SK-N-MC (cell line): ENCODE results near the gene COQ5.

Experiments
- DNase-seq: peaks from one replicate; pipeline ENCODE4 v3.0.0-alpha.2; 2011; ENCODE audit warnings: low read depth, low spot score
- H3K27ac ChIP-seq: fragments of 200-600 bp; sonication (generic); 2 replicates; pipeline ENCODE4 v1.5.1; 2016; ENCODE audit warnings: mixed run types
- H3K36me3 ChIP-seq: fragments of 200-600 bp; sonication (generic); 2 replicates; pipeline ENCODE4 v1.6.1; 2017; ENCODE audit warnings: antibody characterized with exemption, low read length, mixed read lengths; ENCODE audit not compliant: insufficient read depth
- H3K4me3 ChIP-seq: fragments of 200-600 bp; sonication (generic); 2 replicates; pipeline ENCODE4 v1.5.1; 2016
- H3K9ac ChIP-seq: fragments of 200-600 bp; sonication (generic); 2 replicates; pipeline ENCODE4 v1.8.0; 2017; ENCODE audit warnings: mixed run types, mixed read lengths; ENCODE audit not compliant: insufficient read length
- H3K9me3 ChIP-seq: fragments of 200-600 bp; sonication (generic); 2 replicates; pipeline ENCODE4 v1.6.1; 2017; ENCODE audit warnings: low read depth, mild to moderate bottlenecking, antibody characterized with exemption, low read length, moderate library complexity, mixed read lengths
- EZH2 ChIP-seq: fragments of 200-600 bp; sonication (generic); IDR thresholded peaks from one replicate; pipeline ENCODE4 v1.6.1; 2017; ENCODE audit warnings: antibody characterized with exemption
- FOXP2 ChIP-seq: optimal IDR thresholded peaks from 2 replicates; pipeline ENCODE3; 2011; ENCODE audit warnings: mild to moderate bottlenecking, moderate library complexity; ENCODE audit not compliant: insufficient read depth; ENCODE audit errors: extremely low read length, control extremely low read depth
- POLR2AphosphoS5 ChIP-seq: IDR thresholded peaks from 2 replicates; pipeline ENCODE4 v1.6.1; 2012; ENCODE audit warnings: mild to moderate bottlenecking, low read depth, low read length, borderline replicate concordance

Gene COQ5

GRCh38 chr12:120468821-120469449, 60.0 kb downstream of the COQ5 start:
- Histone ChIP-seq H3K36me3 (peaks cover 40% of the 10 kb centered on the region), H3K27ac (peak overlapping the region; percentile 91), H3K4me3 (peak overlapping the region; percentile 96), H3K9ac (peak overlapping the region; percentile 96), H3K9me3 (no peaks in the 10 kb centered on the region)
- no peak for TF ChIP-seq FOXP2
- DNase-seq: no peak

DNA sequence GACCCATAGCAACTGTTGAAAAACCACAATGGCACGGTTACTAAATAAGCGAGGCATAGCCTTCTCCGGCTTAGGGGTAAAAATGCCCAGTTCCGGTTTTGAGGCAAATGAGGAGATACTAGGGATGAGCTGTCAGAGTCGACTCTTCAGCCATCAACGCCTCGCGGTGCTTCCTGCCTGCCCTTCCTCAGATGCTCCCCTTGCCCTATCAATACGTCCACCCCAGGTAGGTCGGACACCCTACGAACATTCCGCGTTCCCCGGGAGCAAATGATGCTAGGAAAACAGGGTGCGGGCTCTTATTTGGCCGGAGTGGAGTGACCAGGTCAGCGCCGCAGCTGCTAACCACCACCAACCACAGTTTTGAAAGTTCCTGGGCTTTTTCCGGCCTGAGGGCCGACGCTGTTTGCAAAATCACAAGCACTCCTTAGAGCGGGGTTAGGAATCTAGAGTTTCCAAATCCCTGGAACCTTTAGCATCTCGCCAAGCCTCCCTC, 60.6 kb downstream of the COQ5 start:
- peaks cover 46% of the 10 kb centered on the region for H3K36me3 ChIP-seq
- TF ChIP-seq FOXP2: no peak
- no peak for TF ChIP-seq POLR2AphosphoS5
- no peak for TF ChIP-seq EZH2
- H3K9me3 ChIP-seq: no peaks in the 10 kb centered on the region
- H3K9ac ChIP-seq: peak overlapping the region; percentile 96
- H3K27ac ChIP-seq: peak overlapping the region; percentile 91
- H3K4me3 ChIP-seq: peak overlapping the region; percentile 96
- no peak for DNase-seq

- peak overlapping the region; percentile 96; the same call in 1 of the 2 replicates for H3K4me3 ChIP-seq
- DNase-seq: no peak
- H3K27ac ChIP-seq: no peak overlapping the region
- peak overlapping the region; percentile 96 for H3K9ac ChIP-seq
- no peak for TF ChIP-seq FOXP2
- TF ChIP-seq POLR2AphosphoS5: no peak
- no peak for TF ChIP-seq EZH2
- H3K36me3 ChIP-seq: peaks cover 54% of the 10 kb centered on the region
- no peaks in the 10 kb centered on the region for H3K9me3 ChIP-seq
Measured at GRCh38 chr12:120467439-120467838, 61.5 kb downstream of the COQ5 start.

- H3K27ac ChIP-seq: 0 out of 2 replicates have a peak overlapping the region, but pooled peaks have one; percentile 17
- H3K4me3 ChIP-seq: no peak overlapping the region
- peaks cover 61% of the 10 kb centered on the region for H3K36me3 ChIP-seq
- no peak overlapping the region for H3K9ac ChIP-seq
- TF ChIP-seq FOXP2: no peak
- no peak for TF ChIP-seq POLR2AphosphoS5
- TF ChIP-seq EZH2: no peak
- no peak for DNase-seq
- H3K9me3 ChIP-seq: no peaks in the 10 kb centered on the region
Measured at GRCh38 chr12:120466560-120467315, 62.2 kb downstream of the COQ5 start.

GRCh38 chr12:120465756-120466155, 63.2 kb downstream of the COQ5 start:
- H3K36me3 ChIP-seq: peaks cover 70% of the 10 kb centered on the region
- DNase-seq: no peak
- no peaks in the 10 kb centered on the region for H3K9me3 ChIP-seq
- H3K9ac ChIP-seq: no peak overlapping the region
- no peak for TF ChIP-seq FOXP2
- TF ChIP-seq EZH2: no peak
- no peak for TF ChIP-seq POLR2AphosphoS5
- no peak overlapping the region for H3K4me3 ChIP-seq
- H3K27ac ChIP-seq: 0 out of 2 replicates have a peak overlapping the region, but pooled peaks have one; percentile 39

GRCh38 chr12:120463712-120464111, 65.2 kb downstream of the COQ5 start:
- H3K4me3 ChIP-seq: no peak overlapping the region
- peaks cover 90% of the 10 kb centered on the region for H3K36me3 ChIP-seq
- DNase-seq: no peak
- TF ChIP-seq POLR2AphosphoS5 (0 out of 2 replicates have a peak, but pooled peaks have one; percentile 7), EZH2 (no peak), FOXP2 (no peak)
- no peak overlapping the region for H3K27ac ChIP-seq
- no peak overlapping the region for H3K9ac ChIP-seq
- H3K9me3 ChIP-seq: no peaks in the 10 kb centered on the region

- peaks cover 96% of the 10 kb centered on the region for H3K36me3 ChIP-seq
- H3K27ac ChIP-seq: no peak overlapping the region
Measured at GRCh38 chr12:120462099-120462640, 66.8 kb downstream of the COQ5 start.

GRCh38 chr12:120460157-120460556, 68.8 kb downstream of the COQ5 start:
- Histone ChIP-seq H3K36me3 (peaks cover 95% of the 10 kb centered on the region), H3K9me3 (no peaks in the 10 kb centered on the region), H3K27ac (no peak overlapping the region), H3K4me3 (no peak overlapping the region), H3K9ac (no peak overlapping the region)
- no peak for TF ChIP-seq POLR2AphosphoS5
- TF ChIP-seq EZH2: no peak
- TF ChIP-seq FOXP2: no peak
- no peak for DNase-seq

More at GRCh38 chr12:120462099-120462640, 66.8 kb downstream of the COQ5 start:
- Histone ChIP-seq H3K9ac (no peak overlapping the region), H3K4me3 (no peak overlapping the region), H3K9me3 (no peaks in the 10 kb centered on the region)
- DNase-seq: no peak
- TF ChIP-seq FOXP2 (no peak), POLR2AphosphoS5 (no peak)
